H1 (cell line): Measurements from ENCODE around the gene CDKN3. TPM values are rescaled to one million over a fixed set of nuclear protein-coding genes. Genes with fewer than 3 reads are reported as not detected.

ENCODE experiments used
- CTCF ChIA-PET: fragments of 300-600 bp; sonication (Branson Sonifier 250); formaldehyde crosslinking; loops from one replicate; lab custom pipeline; 2021; ENCODE audit not compliant: partially characterized antibody; lab: Charles Lee
- POLR2A ChIA-PET: fragments of 300-600 bp; sonication (Branson Sonifier 250); formaldehyde crosslinking; loops from one replicate; lab custom pipeline; 2021; ENCODE audit warnings: inconsistent platforms; ENCODE audit not compliant: partially characterized antibody; lab: Charles Lee
- DNase-seq, 2 experiments: peaks; one replicate each; pipeline versions ENCODE4 v3.0.0 to v3.0.0-alpha.2; 2010 to 2022; ENCODE audit warnings: low spot score in 2 of 2, low read depth in 1 of 2, mixed read lengths in 1 of 2
- FAIRE-seq: peaks from 2 replicates; lab custom pipeline; 2011; peaks lifted over from hg19 to GRCh38; lab: Jason Lieb, UNC
- H2AFZ ChIP-seq: 2 replicates; pipeline ENCODE4 v1.8.1; 2012; ENCODE audit warnings: low read length, inconsistent platforms
- H2AK5ac ChIP-seq: 2 replicates; pipeline ENCODE4 v1.6.1; 2013; ENCODE audit warnings: low read depth, low read length
- H2BK120ac ChIP-seq: replicated peaks from 2 replicates; pipeline ENCODE3; 2013; ENCODE audit warnings: low read depth, low read length, inconsistent platforms
- H2BK12ac ChIP-seq: 2 replicates; pipeline ENCODE4 v1.6.1; 2013; ENCODE audit warnings: low read depth, low read length
- H2BK15ac ChIP-seq: 2 replicates; pipeline ENCODE4 v1.6.1; 2013; ENCODE audit warnings: low read length
- H2BK20ac ChIP-seq: 2 replicates; pipeline ENCODE4 v1.6.1; 2013; ENCODE audit warnings: low read length
- H2BK5ac ChIP-seq: 2 replicates; pipeline ENCODE4 v1.6.1; 2013; ENCODE audit warnings: low read depth, low read length
- H3K14ac ChIP-seq: 2 replicates; pipeline ENCODE4 v1.6.1; 2013; ENCODE audit warnings: inconsistent platforms; ENCODE audit not compliant: insufficient read length
- H3K18ac ChIP-seq: 2 replicates; pipeline ENCODE4 v1.6.1; 2013; ENCODE audit warnings: low read length; ENCODE audit errors: extremely low read depth
- H3K23ac ChIP-seq: 2 replicates; pipeline ENCODE4 v1.6.1; 2013; ENCODE audit warnings: inconsistent platforms; ENCODE audit not compliant: insufficient read length
- H3K23me2 ChIP-seq: 2 replicates; pipeline ENCODE4 v1.6.1; 2013; ENCODE audit warnings: low read depth, low read length
- H3K27ac ChIP-seq: 2 replicates; pipeline ENCODE4 v1.6.1; 2011; ENCODE audit warnings: low read depth, low read length, inconsistent platforms
- H3K27me3 ChIP-seq, 4 experiments: replicated peaks in 1 of 4; 1 replicate in 1 of 4; 2 replicates in 3 of 4; pipeline versions ENCODE4 v1.6.1 to v1.8.1; 2011 to 2013; ENCODE audit warnings: low read length in 3 of 4, mild to moderate bottlenecking in 3 of 4, inconsistent platforms in 2 of 4, mixed read lengths in 2 of 4, moderate library complexity in 1 of 4; ENCODE audit not compliant: control insufficient read depth in 3 of 4, insufficient read depth in 3 of 4; ENCODE audit errors: extremely low read depth in 1 of 4
- H3K36me3 ChIP-seq, 4 experiments: 2 replicates each; pipeline versions ENCODE4 v1.6.1 to v1.8.1; 2011 to 2013; ENCODE audit warnings: mild to moderate bottlenecking in 4 of 4, low read length in 3 of 4, moderate library complexity in 2 of 4, control low read depth in 1 of 4, inconsistent platforms in 1 of 4; ENCODE audit not compliant: insufficient read depth in 4 of 4, control insufficient read depth in 2 of 4
- H3K4ac ChIP-seq: replicated peaks from 2 replicates; pipeline ENCODE3; 2013; ENCODE audit warnings: low read length, low read depth, mixed read lengths, inconsistent platforms; ENCODE audit not compliant: insufficient read length
- H3K4me1 ChIP-seq, 4 experiments: replicated peaks in 1 of 4; 1 replicate in 1 of 4; 2 replicates in 3 of 4; pipeline versions ENCODE4 v1.6.1 to v1.8.1; 2011 to 2013; ENCODE audit warnings: low read length in 3 of 4, inconsistent platforms in 2 of 4, mixed read lengths in 1 of 4; ENCODE audit not compliant: insufficient read depth in 4 of 4, control insufficient read depth in 3 of 4
- H3K4me2 ChIP-seq, 2 experiments: 2 replicates each; pipeline versions ENCODE4 v1.6.1 to v1.8.1; 2011 to 2013; ENCODE audit warnings: low read depth in 2 of 2, low read length in 2 of 2, control low read depth in 1 of 2, inconsistent platforms in 1 of 2, mild to moderate bottlenecking in 1 of 2; ENCODE audit not compliant: insufficient read depth in 1 of 2
- H3K4me3 ChIP-seq, 4 experiments: fragments of 200-600, 300-600 bp in 1 of 4; sonication (generic), shearing (Covaris generic), sonication (Bioruptor Twin) in 1 of 4; 2 replicates each; pipeline versions ENCODE4 v1.5.1 to v1.8.1; 2011 to 2016; ENCODE audit warnings: low read length in 4 of 4, low read depth in 3 of 4, control low read depth in 2 of 4, inconsistent platforms in 2 of 4, mild to moderate bottlenecking in 2 of 4, mixed read lengths in 1 of 4, moderate library complexity in 1 of 4; ENCODE audit not compliant: insufficient read depth in 2 of 4; ENCODE audit errors: extremely low read depth in 1 of 4
- H3K56ac ChIP-seq: replicated peaks from 2 replicates; pipeline ENCODE3; 2013; ENCODE audit warnings: low read depth, mild to moderate bottlenecking, mixed read lengths, low read length, inconsistent platforms; ENCODE audit not compliant: insufficient read length
- H3K79me1 ChIP-seq: 2 replicates; pipeline ENCODE4 v1.6.1; 2013; ENCODE audit warnings: low read depth, low read length, control low read depth
- H3K79me2 ChIP-seq, 2 experiments: 2 replicates each; pipeline versions ENCODE4 v1.6.1 to v1.8.1; 2012 to 2013; ENCODE audit warnings: low read length in 2 of 2, mild to moderate bottlenecking in 2 of 2, inconsistent platforms in 1 of 2; ENCODE audit not compliant: insufficient read depth in 2 of 2, control insufficient read depth in 1 of 2
- H3K9ac ChIP-seq, 4 experiments: replicated peaks in 1 of 4; 1 replicate in 1 of 4; 2 replicates in 3 of 4; pipeline versions ENCODE4 v1.6.1 to v1.8.1; 2011 to 2013; ENCODE audit warnings: low read depth in 3 of 4, low read length in 3 of 4, control low read depth in 2 of 4, mild to moderate bottlenecking in 2 of 4, moderate library complexity in 2 of 4, inconsistent platforms in 1 of 4; ENCODE audit errors: extremely low read depth in 1 of 4
- H3K9me3 ChIP-seq, 2 experiments: 2 replicates each; pipeline versions ENCODE4 v1.6.1 to v1.8.1; 2012 to 2013; ENCODE audit warnings: mild to moderate bottlenecking in 2 of 2, moderate library complexity in 2 of 2, control low read depth in 1 of 2, inconsistent platforms in 1 of 2, low read depth in 1 of 2, low read length in 1 of 2, mixed read lengths in 1 of 2; ENCODE audit not compliant: insufficient read depth in 2 of 2
- H4K20me1 ChIP-seq, 2 experiments: replicated peaks in 1 of 2; 2 replicates each; pipeline versions ENCODE3 to v1.8.1; 2011 to 2013; ENCODE audit warnings: inconsistent platforms in 2 of 2, low read length in 2 of 2, mild to moderate bottlenecking in 1 of 2; ENCODE audit not compliant: insufficient read depth in 2 of 2, control insufficient read depth in 1 of 2
- H4K5ac ChIP-seq: 2 replicates; pipeline ENCODE4 v1.6.1; 2013; ENCODE audit warnings: low read length, low read depth, mixed read lengths, inconsistent platforms; ENCODE audit not compliant: insufficient read length
- H4K8ac ChIP-seq: 2 replicates; pipeline ENCODE4 v1.8.0; 2013; ENCODE audit warnings: mild to moderate bottlenecking, moderate library complexity, low read length, inconsistent platforms; ENCODE audit not compliant: insufficient read depth; ENCODE audit errors: extremely low read depth
- H4K91ac ChIP-seq: replicated peaks from 2 replicates; pipeline ENCODE3; 2013; ENCODE audit warnings: low read length, mixed read lengths, inconsistent platforms; ENCODE audit not compliant: insufficient read length
- CTBP2 ChIP-seq: IDR thresholded peaks from 2 replicates; pipeline ENCODE4 v1.7.0; 2011; ENCODE audit warnings: borderline replicate concordance, mild to moderate bottlenecking, moderate library complexity, mixed read lengths, low read length; ENCODE audit not compliant: insufficient read depth, insufficient read length
- EP300 ChIP-seq, 2 experiments: IDR thresholded peaks; 1 replicate in 1 of 2; 2 replicates in 1 of 2; pipeline ENCODE4 v1.6.1; 2011 to 2012; ENCODE audit warnings: low read depth in 2 of 2, low read length in 2 of 2, mild to moderate bottlenecking in 2 of 2, borderline replicate concordance in 1 of 2, inconsistent platforms in 1 of 2, moderate library complexity in 1 of 2
- EZH2 ChIP-seq: fragments of 200-600 bp; sonication (generic); IDR thresholded peaks from 2 replicates; pipeline ENCODE4 v1.7.1; 2012; ENCODE audit warnings: low read depth, mild to moderate bottlenecking, moderate library complexity, low read length, inconsistent platforms; ENCODE audit not compliant: severe bottlenecking
- POU5F1 ChIP-seq: IDR thresholded peaks from 2 replicates; pipeline ENCODE4 v1.6.1; 2011; ENCODE audit warnings: low read depth, mild to moderate bottlenecking, low read length, moderate library complexity
- SIRT6 ChIP-seq: IDR thresholded peaks from one replicate; pipeline ENCODE4 v1.7.1; 2012; ENCODE audit warnings: low read length, inconsistent platforms
- SUZ12 ChIP-seq: fragments of 200-600 bp; sonication (generic); IDR thresholded peaks from 2 replicates; pipeline ENCODE4 v1.6.1; 2012; ENCODE audit warnings: mild to moderate bottlenecking, inconsistent platforms, low read length, moderate library complexity, mixed read lengths
- TAF7 ChIP-seq: optimal IDR thresholded peaks from 2 replicates; pipeline ENCODE3; 2011; ENCODE audit warnings: low read depth, mild to moderate bottlenecking, inconsistent platforms, low read length, moderate library complexity, borderline replicate concordance
- WGBS, 2 experiments: shearing (Covaris generic) in 1 of 2; methylation state at CpG; one replicate each; pipeline versions ENCODE4 v1.1.6 to v1.1.7; 2013 to 2015; ENCODE audit warnings: low lambda C conversion rate in 2 of 2, mixed read lengths in 2 of 2, inconsistent platforms in 1 of 2, low coverage in 1 of 2, missing lambda C conversion rate in 1 of 2; ENCODE audit not compliant: insufficient replicate concordance in 2 of 2, insufficient coverage in 1 of 2, insufficient read length in 1 of 2; ENCODE audit errors: extremely low coverage in 1 of 2, missing lambda C conversion rate in 1 of 2; 5-methylcytosine and 5-hydroxymethylcytosine counted together
- polyA plus RNA-seq, 7 experiments: library from polyadenylated mRNA; depleted of rRNA in 3 of 7; stranded (reverse) in 5 of 7; unstranded in 2 of 7; fragments of >200 nt in 5 of 7; fragments of 200-250 nt in 2 of 7; gene quantifications; 1 replicate in 5 of 7; 2 replicates in 1 of 7; 4 replicates in 1 of 7; pipeline versions ENCODE4 v1.2.1 to v1.2.3, GENCODE V29; 2011 to 2013; ENCODE audit warnings: missing spikeins in 2 of 7, mixed read lengths in 2 of 7
- total RNA-seq: library from RNA; stranded (reverse); fragmentation: NEBNext Ultra II Directional; extraction: Animal tissue kit (Norgen Biotek cat#: 25700); gene quantifications from 2 replicates; pipeline ENCODE4 v1.2.1, GENCODE V29; 2021
- TF ChIP-seq, protein P1 (sequence below): IDR thresholded peaks from 2 replicates; pipeline ENCODE4 v1.6.1; 2011; ENCODE audit warnings: low read depth, mild to moderate bottlenecking, low read length; ENCODE audit not compliant: insufficient read depth

CDKN3 gene
- total and polyA plus RNA-seq, 2 of the 8 experiments (the other 6 are each of a cell fraction or from before 2014, with no cell fraction given), result 43.5 to 48.3 TPM

- no peak overlapping the region for H3K18ac ChIP-seq
- no peaks in the 10 kb centered on the region for H4K20me1 ChIP-seq
- H4K91ac ChIP-seq, result no peak overlapping the region
- H3K4me2 ChIP-seq, result no peak overlapping the region
- no peak overlapping the region for H2BK20ac ChIP-seq
- no peaks in the 10 kb centered on the region for H3K79me1 ChIP-seq
- H3K23ac ChIP-seq, result no peak overlapping the region
- no peak overlapping the region for H3K56ac ChIP-seq
- H3K4me1 ChIP-seq, result peaks cover 2 to 15% (median 7%) of the 10 kb centered on the region in 4 experiments; a peak in 5 of 7 replicates
- POLR2A ChIA-PET, result no interaction called here
- no peaks in the 10 kb centered on the region for H3K23me2 ChIP-seq
- no peak overlapping the region for H4K5ac ChIP-seq
- CTCF ChIA-PET, result interaction anchor here (1.3 kb wide), 1 partner anchor 8 kb away, joined by 8 read pairs; no protein-coding TSS in a partner anchor
- H2BK15ac ChIP-seq, result no peak overlapping the region
- WGBS, 2 experiments, result 72% methylated on average over 2 of the region's 2 CpGs; no CpG with 5 or more reads in 1 of the 2 experiments
- no peak overlapping the region for H2BK120ac ChIP-seq
- no peak overlapping the region for H2BK12ac ChIP-seq
- no peak overlapping the region for H2AFZ ChIP-seq
- FAIRE-seq (no peak), DNase-seq (no peak)
- H3K27ac ChIP-seq, result no peak overlapping the region
- H3K79me2 ChIP-seq, result no peaks in the 10 kb centered on the region
- H3K9ac ChIP-seq, result no peak overlapping the region; a peak in 1 of 7 replicates
- H3K4ac ChIP-seq, result no peak overlapping the region
- H4K8ac ChIP-seq, result no peak overlapping the region
- no peaks in the 10 kb centered on the region for H3K36me3 ChIP-seq
- no peaks in the 10 kb centered on the region; a peak in 1 of 7 replicates for H3K27me3 ChIP-seq
- no peaks in the 10 kb centered on the region for H3K9me3 ChIP-seq
- H2BK5ac ChIP-seq, result no peak overlapping the region
- no peak overlapping the region for H3K14ac ChIP-seq
- H3K4me3 ChIP-seq, result no peak overlapping the region
- TF ChIP-seq POU5F1, result no peak
- TF ChIP-seq SUZ12, result no peak
- no peak for TF ChIP-seq SIRT6
- TF ChIP-seq EZH2, result no peak
- TF ChIP-seq, protein P1, sequence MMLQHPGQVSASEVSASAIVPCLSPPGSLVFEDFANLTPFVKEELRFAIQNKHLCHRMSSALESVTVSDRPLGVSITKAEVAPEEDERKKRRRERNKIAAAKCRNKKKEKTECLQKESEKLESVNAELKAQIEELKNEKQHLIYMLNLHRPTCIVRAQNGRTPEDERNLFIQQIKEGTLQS, result no peak
- TF ChIP-seq EP300 (IDR thresholded peaks at IDR 0.05; ENCODE audit: borderline replicate concordance in 1 of 2, low read depth in 2 of 2, low read length in 2 of 2), result no peak
- no peak for TF ChIP-seq TAF7
- no peak for TF ChIP-seq CTBP2
- no peak overlapping the region for H2AK5ac ChIP-seq
These were observed 41.1 kb upstream of the CDKN3 start for GRCh38 chr14:54355698-54356097.
